Ascending aorta (tissue), 2 donors: ENCODE data around the gene N4BP2L2. TPM values are rescaled to one million over a fixed set of nuclear protein-coding genes. Genes with fewer than 3 reads are reported as not detected.

ENCODE experiments used
- DNase-seq, 2 donors: peaks; one replicate each; pipeline ENCODE4 v3.0.0-alpha.2; 2019; ENCODE audit warnings: low spot score in 2 of 2
- H3K27ac ChIP-seq, 2 donors: fragments of 200-600 bp; sonication (generic); one replicate each; pipeline ENCODE4 v1.5.1; 2016 to 2017; ENCODE audit warnings: mild to moderate bottlenecking in 1 of 2
- H3K27me3 ChIP-seq: fragments of 200-600 bp; sonication (generic); one replicate; pipeline ENCODE4 v1.5.1; 2017
- H3K36me3 ChIP-seq, 2 donors: fragments of 200-600 bp; sonication (generic); one replicate each; pipeline ENCODE4 v1.5.1; 2016
- H3K4me1 ChIP-seq, 2 donors: fragments of 200-600 bp; sonication (generic); one replicate each; pipeline ENCODE4 v1.5.1; 2016 to 2017; ENCODE audit warnings: mild to moderate bottlenecking in 1 of 2
- H3K4me3 ChIP-seq, 2 donors: fragments of 200-600 bp; sonication (generic); one replicate each; pipeline ENCODE4 v1.5.1; 2016 to 2017; ENCODE audit warnings: mild to moderate bottlenecking in 1 of 2
- H3K9me3 ChIP-seq, 2 donors: fragments of 200-600 bp; sonication (generic); one replicate each; pipeline ENCODE4 v1.5.1; 2016
- intact Hi-C: fragments of 100-400 bp; cut with DNase I; formaldehyde crosslinking; loops from one replicate; pipeline ENCODE4 v1.15.1; 2023
- total RNA-seq: library from RNA; depleted of rRNA; stranded (reverse); fragments of >200 nt; gene quantifications from one replicate; pipeline ENCODE4 v1.1.0, GENCODE V29; 2016
- TF ChIP-seq, protein P1 (sequence below), 3 experiments: fragments of 200-600 bp in 2 of 3; fragments of 450-650 bp in 1 of 3; sonication (generic) in 2 of 3; IDR thresholded peaks; one replicate each; pipeline ENCODE4 v1.5.1; 2016 to 2019; ENCODE audit warnings: antibody characterized with exemption in 3 of 3, mild to moderate bottlenecking in 1 of 3, moderate library complexity in 1 of 3

The N4BP2L2 gene
- total RNA-seq, 1 donor from 2014 or later = 137 TPM

DNA sequence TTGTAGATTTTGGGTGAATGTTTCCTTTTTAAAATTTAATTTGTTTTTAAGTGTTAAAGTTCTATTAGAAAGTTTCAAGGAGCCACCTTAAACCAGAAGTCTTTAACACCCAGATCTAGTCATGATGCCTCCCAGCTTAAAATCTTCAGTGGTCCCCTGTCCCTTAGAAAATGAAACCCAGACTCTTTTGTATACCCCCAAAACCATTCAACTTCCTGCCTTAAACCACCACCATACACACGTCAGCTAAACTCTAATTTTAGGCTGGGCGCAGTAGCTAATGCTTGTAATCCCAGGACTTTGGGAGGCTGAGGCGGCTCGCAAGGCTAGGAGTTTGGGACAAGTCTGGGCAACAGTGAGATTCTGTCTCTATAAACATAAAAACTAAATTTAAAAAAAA is 148.5 kb downstream of the N4BP2L2 start:
- H3K4me3 ChIP-seq = no peak overlapping the region
- TF ChIP-seq, protein P1, sequence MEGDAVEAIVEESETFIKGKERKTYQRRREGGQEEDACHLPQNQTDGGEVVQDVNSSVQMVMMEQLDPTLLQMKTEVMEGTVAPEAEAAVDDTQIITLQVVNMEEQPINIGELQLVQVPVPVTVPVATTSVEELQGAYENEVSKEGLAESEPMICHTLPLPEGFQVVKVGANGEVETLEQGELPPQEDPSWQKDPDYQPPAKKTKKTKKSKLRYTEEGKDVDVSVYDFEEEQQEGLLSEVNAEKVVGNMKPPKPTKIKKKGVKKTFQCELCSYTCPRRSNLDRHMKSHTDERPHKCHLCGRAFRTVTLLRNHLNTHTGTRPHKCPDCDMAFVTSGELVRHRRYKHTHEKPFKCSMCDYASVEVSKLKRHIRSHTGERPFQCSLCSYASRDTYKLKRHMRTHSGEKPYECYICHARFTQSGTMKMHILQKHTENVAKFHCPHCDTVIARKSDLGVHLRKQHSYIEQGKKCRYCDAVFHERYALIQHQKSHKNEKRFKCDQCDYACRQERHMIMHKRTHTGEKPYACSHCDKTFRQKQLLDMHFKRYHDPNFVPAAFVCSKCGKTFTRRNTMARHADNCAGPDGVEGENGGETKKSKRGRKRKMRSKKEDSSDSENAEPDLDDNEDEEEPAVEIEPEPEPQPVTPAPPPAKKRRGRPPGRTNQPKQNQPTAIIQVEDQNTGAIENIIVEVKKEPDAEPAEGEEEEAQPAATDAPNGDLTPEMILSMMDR (IDR thresholded peaks at IDR 0.05) = no peak
- no peaks in the 10 kb centered on the region for H3K27me3 ChIP-seq
- intact Hi-C loops = no loop called here
- H3K36me3 ChIP-seq = no peaks in the 10 kb centered on the region
- DNase-seq = no peak
- H3K27ac ChIP-seq = no peak overlapping the region
- no peaks in the 10 kb centered on the region for H3K4me1 ChIP-seq
- no peaks in the 10 kb centered on the region for H3K9me3 ChIP-seq

DNA sequence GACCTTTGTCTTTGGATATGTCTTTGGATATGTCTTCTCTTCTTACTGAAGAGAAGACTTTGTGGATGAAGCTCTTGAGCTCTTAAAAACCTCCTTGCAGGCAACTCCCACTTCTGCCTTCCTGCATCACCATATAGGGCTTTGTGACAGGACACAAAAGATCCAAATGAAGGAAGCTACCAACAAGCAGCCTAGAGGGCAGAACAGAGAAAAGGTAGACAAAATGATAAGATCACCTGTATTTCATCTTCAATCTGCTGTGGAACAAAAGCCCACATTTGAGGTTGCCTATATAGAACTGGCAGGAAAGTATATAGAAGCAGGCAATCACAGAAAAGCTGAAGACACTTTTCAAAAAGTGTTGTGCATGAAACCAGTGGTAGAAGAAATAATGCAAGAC is 153.2 kb downstream of the N4BP2L2 start:
- Histone ChIP-seq H3K27ac (no peak overlapping the region), H3K4me1 (no peaks in the 10 kb centered on the region), H3K27me3 (no peaks in the 10 kb centered on the region), H3K36me3 (no peaks in the 10 kb centered on the region), H3K4me3 (no peak overlapping the region), H3K9me3 (no peaks in the 10 kb centered on the region)
- intact Hi-C loops = no loop called here
- TF ChIP-seq, protein P1 (IDR thresholded peaks at IDR 0.05) = no peak
- no peak for DNase-seq

DNA sequence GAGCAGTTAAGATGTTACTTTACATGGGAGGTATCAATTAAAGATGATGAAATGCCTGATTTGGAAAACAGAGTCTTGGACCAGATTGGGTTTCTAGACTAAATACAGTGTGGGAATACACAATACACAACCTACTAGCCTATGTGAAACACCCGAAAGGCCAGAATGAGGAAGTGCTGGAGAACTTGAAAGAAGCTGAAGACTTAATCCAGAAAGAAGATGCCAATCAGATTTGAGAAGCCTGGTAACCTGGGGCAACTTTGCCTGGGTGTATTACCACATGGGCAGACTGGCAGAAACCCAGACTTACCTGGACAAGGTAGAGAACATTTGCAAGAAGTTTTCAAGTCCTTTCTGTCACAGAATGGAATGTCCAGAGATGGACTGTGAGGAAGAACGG is 153.9 kb downstream of the N4BP2L2 start:
- intact Hi-C loops = loop anchor here (5.0 kb wide), 1 partner anchor 198 kb away; no protein-coding TSS in a partner anchor
- no peak overlapping the region for H3K4me3 ChIP-seq
- no peak overlapping the region for H3K27ac ChIP-seq
- no peak for DNase-seq
- no peaks in the 10 kb centered on the region for H3K27me3 ChIP-seq
- no peaks in the 10 kb centered on the region for H3K36me3 ChIP-seq
- TF ChIP-seq, protein P1 (IDR thresholded peaks at IDR 0.05) = no peak
- H3K9me3 ChIP-seq = no peaks in the 10 kb centered on the region
- no peaks in the 10 kb centered on the region for H3K4me1 ChIP-seq

DNA sequence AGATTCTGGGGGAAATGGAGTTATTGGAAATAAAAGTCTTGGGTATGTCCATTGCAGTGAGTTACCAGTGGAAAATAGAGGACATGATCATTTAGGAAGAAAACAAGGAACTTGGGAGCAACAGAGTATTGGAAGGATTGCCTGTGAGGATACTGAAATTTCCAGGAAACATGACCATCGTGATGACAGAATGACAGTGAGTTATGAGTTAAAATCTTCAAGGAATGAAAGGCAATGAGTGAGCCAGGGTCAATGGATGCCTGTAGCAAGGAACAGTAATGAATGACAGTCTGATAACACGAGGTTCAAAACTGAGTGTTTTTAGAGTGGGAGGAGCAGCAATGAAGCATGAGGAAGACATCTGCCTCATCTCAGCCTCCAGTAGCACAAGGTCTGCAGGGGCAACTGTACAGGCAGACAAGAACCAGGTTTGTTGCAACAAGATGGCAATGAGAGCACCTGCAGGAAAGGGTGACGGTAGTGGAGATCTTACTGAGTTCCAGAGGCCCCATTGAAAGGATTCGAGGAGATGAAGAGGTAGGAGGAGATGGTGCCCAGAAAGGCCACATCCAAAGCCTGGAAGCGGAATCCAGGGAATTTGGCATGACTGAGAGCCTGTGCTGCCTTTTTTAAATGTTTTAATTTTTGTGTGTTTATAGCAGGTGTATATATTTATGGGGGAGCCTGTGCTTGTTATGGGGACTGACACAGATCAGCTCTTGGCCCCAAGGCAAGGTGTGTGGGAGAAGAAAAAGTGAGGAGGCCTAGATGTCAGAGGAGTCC is 154.6 kb downstream of the N4BP2L2 start:
- no peaks in the 10 kb centered on the region for H3K4me1 ChIP-seq
- no peak for DNase-seq
- H3K9me3 ChIP-seq = no peaks in the 10 kb centered on the region
- no peaks in the 10 kb centered on the region for H3K36me3 ChIP-seq
- H3K27me3 ChIP-seq = no peaks in the 10 kb centered on the region
- H3K27ac ChIP-seq = no peak overlapping the region
- no peak overlapping the region for H3K4me3 ChIP-seq
- TF ChIP-seq, protein P1 (IDR thresholded peaks at IDR 0.05) = no peak
- intact Hi-C loops = loop anchor here (5.0 kb wide), 1 partner anchor 198 kb away; no protein-coding TSS in a partner anchor

Other genes starting within 250 kb of the N4BP2L2 start
- not detected for gene ZAR1L, start 223.4 kb downstream of the N4BP2L2 start, total RNA-seq
- 0.64 TPM for gene BRCA2, start 223.3 kb downstream of the N4BP2L2 start, total RNA-seq
- gene N4BP2L1, start 110.7 kb downstream of the N4BP2L2 start, total RNA-seq = 27.2 TPM
- gene PDS5B, start 47.7 kb upstream of the N4BP2L2 start, total RNA-seq = 31.0 TPM